Measurements from ENCODE around the gene ATP2C2. TPM values are rescaled to one million over a fixed set of nuclear protein-coding genes. Genes with fewer than 3 reads are reported as not detected.

The ATP2C2 gene
- total RNA-seq, 4 donors from 2014 or later, result 51.7 to 133 (median 57.7) TPM

DNA sequence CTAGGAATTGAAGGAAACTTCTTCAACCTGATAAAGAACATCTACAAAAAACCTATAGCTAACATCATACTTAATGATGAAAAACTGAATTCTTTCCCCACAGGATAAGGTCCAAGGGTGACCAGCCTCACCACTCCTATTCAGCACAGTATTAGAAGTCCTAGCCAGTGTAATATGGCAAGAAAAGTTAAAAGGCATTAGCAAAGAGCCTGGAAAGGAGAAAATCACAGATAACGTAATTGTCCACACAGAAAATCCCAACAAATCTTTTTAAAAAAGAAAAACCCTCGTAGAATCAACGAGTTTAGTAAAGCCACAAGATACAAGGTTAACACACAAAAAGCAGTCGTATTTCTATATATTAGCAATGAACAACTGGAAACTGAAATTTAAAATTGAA, 98.4 kb downstream of the ATP2C2 start:
- DNase-seq (ENCODE audit: low spot score in 2 of 2), result no peak
- intact Hi-C loops (cut with DNase I; ENCODE audit: low total_unique reads), result no loop called here
- H3K4me3 ChIP-seq (ENCODE audit: low read depth, poor library complexity, severe bottlenecking), result no peak overlapping the region
- WGBS, 2 donors, result 49 to 71% methylated on average over 4 of the region's 4 CpGs
- TF ChIP-seq POLR2A (IDR thresholded peaks at IDR 0.05), result no peak
- TF ChIP-seq, protein P1, sequence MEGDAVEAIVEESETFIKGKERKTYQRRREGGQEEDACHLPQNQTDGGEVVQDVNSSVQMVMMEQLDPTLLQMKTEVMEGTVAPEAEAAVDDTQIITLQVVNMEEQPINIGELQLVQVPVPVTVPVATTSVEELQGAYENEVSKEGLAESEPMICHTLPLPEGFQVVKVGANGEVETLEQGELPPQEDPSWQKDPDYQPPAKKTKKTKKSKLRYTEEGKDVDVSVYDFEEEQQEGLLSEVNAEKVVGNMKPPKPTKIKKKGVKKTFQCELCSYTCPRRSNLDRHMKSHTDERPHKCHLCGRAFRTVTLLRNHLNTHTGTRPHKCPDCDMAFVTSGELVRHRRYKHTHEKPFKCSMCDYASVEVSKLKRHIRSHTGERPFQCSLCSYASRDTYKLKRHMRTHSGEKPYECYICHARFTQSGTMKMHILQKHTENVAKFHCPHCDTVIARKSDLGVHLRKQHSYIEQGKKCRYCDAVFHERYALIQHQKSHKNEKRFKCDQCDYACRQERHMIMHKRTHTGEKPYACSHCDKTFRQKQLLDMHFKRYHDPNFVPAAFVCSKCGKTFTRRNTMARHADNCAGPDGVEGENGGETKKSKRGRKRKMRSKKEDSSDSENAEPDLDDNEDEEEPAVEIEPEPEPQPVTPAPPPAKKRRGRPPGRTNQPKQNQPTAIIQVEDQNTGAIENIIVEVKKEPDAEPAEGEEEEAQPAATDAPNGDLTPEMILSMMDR (IDR thresholded peaks at IDR 0.05), result no peak

DNA sequence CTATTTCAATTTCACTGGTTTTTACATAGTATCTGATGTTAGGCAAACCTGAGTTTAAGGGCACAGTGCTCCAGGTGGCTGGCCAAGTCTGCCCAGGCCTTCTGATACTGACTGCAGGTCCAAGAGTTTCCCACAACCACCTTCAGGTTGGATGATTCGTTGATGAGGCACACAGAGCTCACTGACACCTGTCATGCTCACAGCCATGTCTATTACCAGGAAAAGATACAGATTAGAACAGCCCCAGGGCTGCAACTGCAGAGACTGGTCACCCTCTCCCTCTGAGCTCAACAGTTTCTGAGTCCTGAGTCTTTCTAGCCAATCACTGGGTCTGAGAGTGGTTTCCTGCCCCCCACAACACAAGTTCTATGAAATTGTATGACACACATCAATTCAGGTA, 98.9 kb downstream of the ATP2C2 start:
- WGBS, 2 donors, result 93 to 100% methylated on average over 1 of the region's 1 CpG
- DNase-seq (ENCODE audit: low spot score in 2 of 2), result no peak
- TF ChIP-seq, protein P1 (IDR thresholded peaks at IDR 0.05), result no peak
- no peak for TF ChIP-seq POLR2A (IDR thresholded peaks at IDR 0.05)
- intact Hi-C loops (cut with DNase I; ENCODE audit: low total_unique reads), result no loop called here
- no peak overlapping the region for H3K4me3 ChIP-seq (ENCODE audit: low read depth, poor library complexity, severe bottlenecking)

DNA sequence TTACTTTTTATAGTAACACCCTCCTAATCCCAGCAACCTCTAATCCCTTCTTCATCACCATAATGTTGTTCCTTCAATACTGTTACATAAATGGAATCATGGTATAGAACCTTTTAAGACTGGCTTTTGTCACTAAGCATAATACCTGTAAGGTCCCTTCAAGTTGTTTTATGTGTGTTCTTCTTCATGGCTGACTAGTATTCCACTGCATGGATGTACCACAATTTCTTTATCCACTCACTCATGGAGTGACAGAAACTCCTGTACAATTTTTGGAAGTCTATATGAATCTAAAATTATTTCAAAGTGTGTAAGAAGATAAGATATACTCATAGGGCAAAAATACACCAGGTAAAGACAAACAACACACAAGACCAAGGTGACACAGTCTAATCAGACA, 99.4 kb downstream of the ATP2C2 start:
- TF ChIP-seq, protein P1 (IDR thresholded peaks at IDR 0.05), result no peak
- no peak for TF ChIP-seq POLR2A (IDR thresholded peaks at IDR 0.05)
- intact Hi-C loops (cut with DNase I; ENCODE audit: low total_unique reads), result no loop called here
- DNase-seq (ENCODE audit: low spot score in 2 of 2), result no peak
- no peak overlapping the region for H3K4me3 ChIP-seq (ENCODE audit: low read depth, poor library complexity, severe bottlenecking)

DNA sequence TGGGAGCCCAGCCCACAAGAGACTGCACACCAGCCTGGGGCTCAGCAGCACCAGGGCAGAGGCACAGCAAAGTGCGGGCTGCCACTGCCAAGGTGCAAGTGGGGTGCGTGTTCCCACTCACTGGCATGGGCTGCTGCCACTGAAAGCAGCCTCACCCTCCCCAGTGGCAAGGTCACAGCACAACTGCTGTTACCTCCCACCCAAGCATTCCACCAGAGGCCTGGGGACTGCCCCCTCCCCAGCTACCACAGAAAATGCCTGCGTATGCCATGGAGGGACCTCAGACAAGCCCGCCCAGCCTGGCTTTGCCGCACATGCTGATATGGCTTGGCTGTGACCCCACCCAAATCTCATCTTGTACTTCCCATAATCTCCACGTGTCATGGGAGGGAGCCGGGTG, 103.0 kb downstream of the ATP2C2 start:
- TF ChIP-seq, protein P1 (IDR thresholded peaks at IDR 0.05), result no peak
- no peak for TF ChIP-seq POLR2A (IDR thresholded peaks at IDR 0.05)
- DNase-seq (ENCODE audit: low spot score in 2 of 2), result peak in 1 of 2 donors; percentile 43
- H3K4me3 ChIP-seq (ENCODE audit: low read depth, poor library complexity, severe bottlenecking), result no peak overlapping the region
- 93 to 98% methylated on average over 4 to 7 of the region's 7 CpGs for WGBS, 2 donors
- intact Hi-C loops (cut with DNase I; ENCODE audit: low total_unique reads), result no loop called here

DNA sequence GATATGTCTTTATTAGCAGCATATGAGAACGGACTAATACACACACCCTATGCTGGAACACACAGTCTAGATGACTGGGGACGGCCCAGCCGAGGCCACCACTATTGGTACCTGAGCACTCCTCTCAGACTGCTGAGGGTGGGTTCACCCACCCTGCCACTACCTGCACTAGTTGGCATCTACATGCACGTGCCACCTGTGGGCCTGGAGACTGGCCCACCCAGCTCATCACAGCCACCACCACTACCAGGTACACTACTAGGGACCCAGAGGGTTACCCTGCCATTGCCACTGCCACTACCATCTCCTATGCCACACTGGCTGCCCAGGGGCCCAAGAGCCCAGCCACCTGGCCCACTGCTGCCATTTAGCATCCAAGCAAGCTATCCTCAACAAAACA, 103.6 kb downstream of the ATP2C2 start:
- intact Hi-C loops (cut with DNase I; ENCODE audit: low total_unique reads), result no loop called here
- 93 to 96% methylated on average over 4 of the region's 4 CpGs for WGBS, 2 donors
- TF ChIP-seq, protein P1 (IDR thresholded peaks at IDR 0.05), result no peak
- TF ChIP-seq POLR2A (IDR thresholded peaks at IDR 0.05), result no peak
- H3K4me3 ChIP-seq (ENCODE audit: low read depth, poor library complexity, severe bottlenecking), result no peak overlapping the region
- peak in 1 of 2 donors; percentile 70 for DNase-seq (ENCODE audit: low spot score in 2 of 2)

DNA sequence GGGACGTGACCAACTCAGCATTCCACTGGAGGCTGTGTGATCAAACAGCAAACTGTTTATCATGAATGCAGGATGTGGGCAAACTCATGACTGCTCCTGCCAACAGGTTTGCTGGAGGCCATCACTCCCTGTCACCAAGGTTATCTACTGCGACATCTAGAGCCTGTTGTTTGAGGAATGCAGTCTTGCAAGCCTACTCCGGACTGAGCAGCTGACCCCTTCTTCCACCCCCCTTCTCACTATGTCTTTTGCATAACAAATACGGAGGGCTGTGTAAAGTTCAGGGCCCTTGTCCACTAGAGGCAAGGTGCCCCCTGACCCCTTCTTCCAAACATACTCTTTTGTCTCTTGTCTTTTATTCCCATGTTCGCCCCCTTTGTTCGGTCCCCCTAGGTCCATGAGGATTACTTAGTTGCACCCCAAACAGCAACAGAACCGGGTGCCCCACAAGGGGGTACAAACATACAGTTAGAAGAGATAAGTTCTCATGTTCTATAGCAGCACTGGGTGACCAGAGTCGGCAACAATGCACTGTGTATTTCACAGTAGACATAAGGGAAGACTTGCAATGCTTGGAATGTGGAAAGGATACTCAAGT, 107.4 kb downstream of the ATP2C2 start:
- no peak overlapping the region for H3K4me3 ChIP-seq (ENCODE audit: low read depth, poor library complexity, severe bottlenecking)
- intact Hi-C loops (cut with DNase I; ENCODE audit: low total_unique reads), result no loop called here
- WGBS, 2 donors, result 88 to 91% methylated on average over 8 of the region's 8 CpGs
- no peak for TF ChIP-seq POLR2A (IDR thresholded peaks at IDR 0.05)
- TF ChIP-seq, protein P1 (IDR thresholded peaks at IDR 0.05), result no peak
- peak in 1 of 2 donors; percentile 59 for DNase-seq (ENCODE audit: low spot score in 2 of 2)
